IPS DF 4.7 (cell line): ENCODE measurements around the gene SMIM15.

Experiments
- DNase-seq: peaks from one replicate; pipeline ENCODE4 v3.0.0-alpha.2; 2013; ENCODE audit warnings: low spot score; ENCODE audit errors: extremely low read depth

Gene SMIM15

GRCh38 chr5:61160497-61160896, 1.8 kb downstream of the SMIM15 start:
- no peak for DNase-seq

DNA sequence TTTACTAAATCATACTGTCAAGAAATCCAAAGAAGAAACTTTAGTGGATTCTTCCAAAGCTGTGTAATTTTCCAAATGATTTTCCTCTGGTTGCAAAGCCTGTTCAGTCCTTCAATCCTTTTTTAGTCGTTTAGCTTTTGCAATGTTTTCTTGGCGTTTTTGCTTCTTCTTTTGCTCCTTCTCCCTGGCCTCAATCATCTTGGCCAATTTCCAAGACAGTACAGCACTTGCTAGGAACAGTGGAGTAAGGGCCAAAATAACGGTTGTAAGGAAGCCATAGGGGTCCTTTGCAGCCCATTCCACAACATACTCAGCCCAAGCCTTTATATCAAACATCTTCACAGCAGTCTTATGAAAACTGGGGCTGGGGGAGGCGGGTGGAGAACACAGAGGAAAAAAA, 2.4 kb downstream of the SMIM15 start:
- no peak for DNase-seq

GRCh38 chr5:61159070-61159469, 3.2 kb downstream of the SMIM15 start:
- no peak for DNase-seq

- no peak for DNase-seq
These were observed 10.4 kb downstream of the SMIM15 start for GRCh38 chr5:61151893-61152292.

DNA sequence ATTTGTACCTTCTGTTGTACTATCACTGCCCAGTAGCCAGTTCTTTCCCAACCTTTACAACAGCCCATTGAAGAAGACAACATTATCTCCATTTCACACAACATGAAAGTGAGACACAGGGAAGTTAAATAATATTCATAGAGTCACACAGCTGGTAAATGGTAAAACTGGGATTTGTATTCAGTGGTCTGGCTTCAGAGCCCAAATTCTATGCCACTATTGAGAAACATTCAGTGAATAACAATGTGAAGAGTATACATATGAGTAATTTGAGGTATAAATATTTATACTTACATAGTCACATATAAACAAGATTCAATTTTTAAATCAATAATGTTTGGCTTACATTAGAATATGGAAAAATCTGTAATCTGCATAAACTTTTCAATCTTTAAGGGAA, 13.8 kb downstream of the SMIM15 start:
- no peak for DNase-seq

- no peak for DNase-seq
These were observed 19.5 kb downstream of the SMIM15 start for GRCh38 chr5:61142811-61143210.

- no peak for DNase-seq
These were observed 19.9 kb downstream of the SMIM15 start for GRCh38 chr5:61142391-61142790.

DNA sequence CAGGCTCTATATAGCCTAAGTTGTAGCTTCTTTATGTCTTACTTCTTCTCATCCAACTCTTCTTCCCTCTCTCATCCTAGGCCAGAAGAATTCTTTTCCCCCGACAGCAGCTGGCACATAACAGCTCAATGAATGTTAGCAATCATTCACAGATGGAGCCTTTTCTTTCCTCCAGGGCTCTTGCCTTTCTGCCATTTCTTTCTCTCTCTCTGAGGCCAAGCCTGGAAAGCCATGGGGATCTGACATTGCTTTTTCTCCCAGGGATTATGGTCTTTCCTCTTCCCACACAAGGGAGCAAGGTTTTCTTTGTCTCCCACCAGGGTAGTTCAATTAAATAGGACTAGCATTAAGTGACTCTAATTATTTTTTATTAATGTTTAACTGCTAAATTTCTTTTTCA, 20.5 kb downstream of the SMIM15 start:
- DNase-seq = no peak

DNA sequence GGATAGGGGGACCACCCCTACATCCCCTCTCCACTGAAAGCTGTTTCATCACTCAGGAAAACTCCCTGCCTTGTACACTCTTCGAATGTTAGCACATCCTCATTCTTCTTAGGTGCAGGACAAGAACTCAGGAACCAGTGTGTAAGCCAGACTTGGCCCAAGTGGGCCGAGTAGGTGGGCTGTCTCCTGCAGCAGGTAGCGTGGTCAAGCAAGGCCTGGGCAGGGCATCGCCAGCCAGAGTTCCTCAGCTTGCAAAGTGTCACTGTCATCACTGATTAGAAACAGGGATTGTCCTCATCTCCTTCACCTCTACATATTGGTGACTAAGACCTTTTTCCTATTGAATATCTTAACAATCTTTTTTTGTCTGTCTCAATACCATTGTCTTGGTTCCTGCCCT, 22.3 kb downstream of the SMIM15 start:
- DNase-seq = no peak

- no peak for DNase-seq
These were observed 23.0 kb downstream of the SMIM15 start for GRCh38 chr5:61139094-61139873.

- DNase-seq = no peak
These were observed 24.4 kb downstream of the SMIM15 start for GRCh38 chr5:61137835-61138234.

DNA sequence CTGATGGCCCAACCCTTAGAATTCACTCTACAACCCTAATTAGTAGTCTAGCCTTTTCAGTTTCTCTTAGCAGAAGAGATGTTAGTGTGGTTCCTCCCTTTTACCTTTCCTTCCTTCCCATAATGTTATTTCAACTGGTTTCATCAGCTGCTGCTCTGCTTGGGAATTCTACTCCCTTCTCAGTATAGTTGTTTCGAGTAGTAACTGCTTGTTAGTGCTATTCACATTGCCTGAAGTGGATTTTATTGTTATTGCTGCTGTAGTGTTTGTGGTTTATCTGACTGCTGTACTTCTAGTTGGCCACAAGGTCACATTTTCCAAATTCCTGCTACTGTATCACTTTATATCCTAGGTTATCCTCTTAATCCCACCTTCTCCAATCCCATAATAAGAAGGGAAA, 29.7 kb downstream of the SMIM15 start:
- no peak for DNase-seq

- DNase-seq = no peak
These were observed 32.0 kb downstream of the SMIM15 start for GRCh38 chr5:61130289-61130688.

- DNase-seq = no peak
These were observed 39.1 kb downstream of the SMIM15 start for GRCh38 chr5:61123145-61123544.

GRCh38 chr5:61120534-61120933, 41.7 kb downstream of the SMIM15 start:
- no peak for DNase-seq

- no peak for DNase-seq
These were observed 43.2 kb downstream of the SMIM15 start for GRCh38 chr5:61119066-61119465.

DNA sequence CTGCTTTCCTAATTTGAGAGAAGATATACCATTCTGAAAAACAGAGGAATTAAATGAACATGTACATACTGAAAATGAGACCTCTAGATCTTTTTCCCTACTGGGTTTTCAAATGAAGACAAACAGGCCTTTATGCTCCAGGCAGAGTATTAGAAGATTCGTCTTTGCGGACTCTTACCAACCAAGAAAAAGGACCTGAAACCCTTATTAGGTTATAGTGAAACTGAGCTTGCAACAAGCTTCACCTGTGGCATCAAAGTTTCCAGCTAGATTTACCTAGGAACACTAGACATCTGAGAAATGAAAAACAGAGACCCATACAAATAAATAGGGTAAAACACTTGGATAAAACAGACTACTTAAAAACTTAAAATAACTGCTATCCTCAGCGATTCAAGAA, 46.3 kb downstream of the SMIM15 start:
- no peak for DNase-seq

GRCh38 chr5:61114441-61114840, 47.8 kb downstream of the SMIM15 start:
- no peak for DNase-seq
